Measurements from ENCODE around the gene MAPK6.

The MAPK6 gene

DNA sequence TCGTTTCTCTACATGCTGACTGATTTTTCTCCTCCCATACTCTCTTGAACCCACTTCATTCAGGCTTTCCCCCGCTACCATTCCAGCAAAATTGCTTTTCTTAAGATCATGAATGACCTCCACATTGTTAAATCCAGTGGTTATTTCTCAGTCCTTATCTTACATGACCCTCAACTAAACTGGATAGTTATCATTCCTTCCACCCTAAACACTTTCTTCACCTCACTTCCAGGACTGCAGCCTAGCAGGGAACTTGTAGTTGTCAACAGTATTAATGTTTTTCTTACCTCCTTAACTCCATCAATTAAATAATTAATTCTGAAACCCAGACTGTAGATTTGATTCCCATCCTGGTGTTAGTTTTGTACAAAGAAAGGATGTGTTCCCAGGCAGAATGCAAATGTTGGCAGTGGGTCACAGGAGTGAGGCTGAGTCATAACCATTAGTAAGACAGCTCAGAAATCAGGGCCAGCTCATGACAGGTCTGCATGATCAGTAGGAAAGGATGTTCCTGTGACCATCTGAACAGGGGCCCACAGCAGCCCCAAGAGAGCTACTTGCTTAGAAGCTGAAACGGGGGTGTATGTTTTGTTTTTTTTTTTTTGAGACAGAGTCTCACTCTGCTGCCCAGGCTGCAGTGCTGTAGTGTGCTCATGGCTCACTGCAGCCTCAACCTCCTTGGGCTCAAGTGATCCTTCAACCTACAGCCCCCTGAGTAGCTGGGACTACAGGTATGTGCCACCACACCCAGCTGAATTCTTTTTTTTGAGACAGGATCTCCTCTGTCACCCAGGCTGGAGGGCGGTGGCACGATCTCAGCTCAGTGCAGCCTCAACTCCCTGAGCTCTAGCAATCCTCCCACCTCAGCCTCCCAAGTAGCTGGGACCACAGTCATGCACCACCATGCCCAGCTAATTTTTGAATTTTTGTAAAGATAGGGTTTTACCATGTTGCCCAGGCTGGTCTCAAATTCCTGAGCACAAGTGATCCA is 84.5 kb downstream of the MAPK6 start:
- no peak for DNase-seq (ENCODE audit: low read depth)

- DNase-seq (ENCODE audit: low read depth) = no peak
These were observed 85.5 kb downstream of the MAPK6 start for GRCh38 chr15:52104532-52105004.

- no peak for DNase-seq (ENCODE audit: low read depth)
These were observed 86.8 kb downstream of the MAPK6 start for GRCh38 chr15:52105846-52106245.

DNA sequence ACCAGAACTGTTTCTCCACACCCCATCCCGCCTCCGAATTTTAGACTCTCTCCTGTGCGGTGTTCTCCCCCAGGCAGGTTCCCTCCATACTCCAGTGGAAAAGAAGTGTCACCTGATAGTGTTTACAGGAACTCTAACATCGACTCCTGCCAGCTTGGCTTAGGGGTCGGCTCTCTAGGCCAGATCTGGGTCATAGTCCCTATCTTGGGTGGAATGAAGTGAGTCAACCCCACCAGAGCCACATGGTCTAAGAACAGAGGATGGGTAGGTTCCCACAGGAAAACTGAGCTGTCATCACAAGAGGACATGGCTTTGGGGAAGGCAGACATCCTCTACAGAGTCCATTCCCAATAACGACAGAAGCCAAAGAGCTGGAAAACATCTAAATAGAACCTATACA is 87.6 kb downstream of the MAPK6 start:
- DNase-seq (ENCODE audit: low read depth) = no peak

- no peak for DNase-seq (ENCODE audit: low read depth)
These were observed 88.2 kb downstream of the MAPK6 start for GRCh38 chr15:52107238-52107637.

- no peak for DNase-seq (ENCODE audit: low read depth)
These were observed 90.8 kb downstream of the MAPK6 start for GRCh38 chr15:52109559-52110451.

- DNase-seq (ENCODE audit: low read depth) = no peak
These were observed 92.6 kb downstream of the MAPK6 start for GRCh38 chr15:52111517-52112202.

DNA sequence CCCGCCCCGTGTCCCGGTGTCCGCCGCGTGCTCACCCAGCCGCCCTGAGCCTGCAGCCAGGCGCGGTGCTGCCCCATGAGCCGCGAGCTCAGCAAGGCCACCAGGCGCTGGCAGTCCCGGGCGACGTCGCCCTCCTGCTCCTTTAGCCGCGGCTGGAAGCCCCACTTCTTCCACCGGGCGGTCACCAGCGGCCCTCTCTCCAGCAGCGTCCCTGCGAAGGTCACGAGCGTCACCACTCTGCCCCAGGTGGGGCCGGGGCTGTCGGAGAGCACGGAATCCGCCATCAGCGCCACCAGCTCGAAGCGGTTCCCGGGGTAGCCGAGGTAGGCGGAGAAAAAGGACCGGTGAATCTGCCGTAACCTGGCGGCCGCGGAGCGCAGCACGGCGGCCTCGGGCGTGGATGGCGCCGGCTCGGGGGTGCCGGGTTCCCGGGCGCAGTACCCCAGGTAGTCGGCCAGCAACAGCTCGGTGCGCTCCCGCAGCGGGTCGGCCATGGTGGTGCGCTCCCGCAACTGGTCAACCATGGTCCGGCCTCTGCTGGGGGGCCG is 93.3 kb downstream of the MAPK6 start:
- DNase-seq (ENCODE audit: low read depth) = peak; percentile 37

- DNase-seq (ENCODE audit: low read depth) = no peak
These were observed 94.2 kb downstream of the MAPK6 start for GRCh38 chr15:52113235-52113634.

- DNase-seq (ENCODE audit: low read depth) = no peak
These were observed 94.7 kb downstream of the MAPK6 start for GRCh38 chr15:52113708-52114107.

DNA sequence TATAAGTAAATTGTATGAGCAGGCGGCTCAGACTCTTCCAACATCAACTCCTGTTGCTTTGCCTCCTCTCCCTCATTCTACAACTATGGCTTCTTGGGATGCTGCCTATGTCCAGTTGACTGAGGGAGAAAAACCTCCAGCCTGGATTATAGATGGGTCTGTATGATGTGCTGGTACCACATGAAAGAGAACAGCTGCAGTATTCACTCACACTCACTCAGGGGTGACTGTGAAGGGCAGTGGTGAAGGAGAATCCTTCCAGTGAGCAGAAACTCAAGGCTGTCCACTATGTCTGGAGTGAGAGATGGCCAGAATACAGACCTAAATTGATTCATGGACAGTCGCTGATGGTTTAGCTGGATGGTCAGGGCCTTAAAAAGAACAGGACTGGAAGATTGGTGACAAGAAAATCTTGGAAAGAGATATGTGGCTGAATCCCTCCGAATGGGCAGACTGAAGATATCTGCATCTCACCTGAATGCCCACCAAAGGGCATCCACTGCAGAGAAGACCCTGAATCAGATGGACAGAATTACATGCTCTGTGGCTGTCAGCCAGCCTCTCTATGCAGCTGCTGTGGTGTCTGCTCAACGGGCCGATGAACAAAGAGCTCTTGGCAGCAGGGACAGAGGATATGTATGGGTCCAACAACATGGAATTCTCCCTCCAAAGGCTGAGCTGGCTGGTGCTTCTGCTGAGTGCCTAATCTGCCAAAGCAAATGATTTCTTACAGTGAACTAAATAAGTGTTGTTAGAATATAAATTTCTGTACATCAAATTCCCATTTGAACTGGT is 95.4 kb downstream of the MAPK6 start:
- no peak for DNase-seq (ENCODE audit: low read depth)

- DNase-seq (ENCODE audit: low read depth) = no peak
These were observed 96.8 kb downstream of the MAPK6 start for GRCh38 chr15:52115598-52116427.
